ENCODE data around the gene CGNL1. TPM values are rescaled to one million over a fixed set of nuclear protein-coding genes. Genes with fewer than 3 reads are reported as not detected.
A peak's percentile ranks its signal among the peaks of the same experiment; 100 is the strongest.

CGNL1 gene
- total RNA-seq, 6 donors from 2014 or later: 40.1 to 81.8 (median 63.0) TPM

- DNase-seq: peak; percentile 46 to 58
- 2% methylated on average over 5 of the region's 5 CpGs for WGBS, 2 donors
- Histone ChIP-seq H3K27ac (no peak overlapping the region), H3K27me3 (no peaks in the 10 kb centered on the region), H3K36me3 (no peaks in the 10 kb centered on the region), H3K4me3 (no peak overlapping the region), H3K4me1 (peaks cover 0 to 11% (median 5%) of the 10 kb centered on the region in 4 donors), H3K9me3 (no peaks in the 10 kb centered on the region)
- peak; percentile 72 to 84 for ATAC-seq (ENCODE audit: low FRiP score in 2 of 2)
- no peak for TF ChIP-seq POLR2A (IDR thresholded peaks at IDR 0.05)
- no peak for TF ChIP-seq EP300 (IDR thresholded peaks at IDR 0.05)
- TF ChIP-seq CTCF (IDR thresholded peaks at IDR 0.05): peak; percentile 45 to 83 (median 72)
- no peak for TF ChIP-seq POLR2AphosphoS5 (IDR thresholded peaks at IDR 0.05)
Measured at GRCh38 chr15:57340682-57341259, 35.5 kb upstream of the CGNL1 start.

- no peak for ATAC-seq (ENCODE audit: low FRiP score in 2 of 2)
- H3K4me3 ChIP-seq: no peak overlapping the region
- no peaks in the 10 kb centered on the region for H3K9me3 ChIP-seq
- no peak overlapping the region for H3K27ac ChIP-seq
- peaks cover 0 to 7% (median 3%) of the 10 kb centered on the region in 4 donors for H3K4me1 ChIP-seq
- H3K36me3 ChIP-seq: no peaks in the 10 kb centered on the region
- WGBS, 2 donors: 90 to 96% methylated on average over 7 of the region's 7 CpGs
- H3K27me3 ChIP-seq: no peaks in the 10 kb centered on the region
- DNase-seq: no peak
- TF ChIP-seq EP300 (IDR thresholded peaks at IDR 0.05): no peak
- no peak for TF ChIP-seq POLR2AphosphoS5 (IDR thresholded peaks at IDR 0.05)
- TF ChIP-seq CTCF (IDR thresholded peaks at IDR 0.05): no peak
- no peak for TF ChIP-seq POLR2A (IDR thresholded peaks at IDR 0.05)
Measured at GRCh38 chr15:57343048-57343447, 33.3 kb upstream of the CGNL1 start.

- no peak for TF ChIP-seq POLR2A (IDR thresholded peaks at IDR 0.05)
- no peak for TF ChIP-seq EP300 (IDR thresholded peaks at IDR 0.05)
- no peak for TF ChIP-seq POLR2AphosphoS5 (IDR thresholded peaks at IDR 0.05)
- no peak for TF ChIP-seq CTCF (IDR thresholded peaks at IDR 0.05)
- H3K36me3 ChIP-seq: no peaks in the 10 kb centered on the region
- no peaks in the 10 kb centered on the region for H3K9me3 ChIP-seq
- no peak overlapping the region for H3K4me3 ChIP-seq
- 81 to 94% methylated on average over 3 to 6 of the region's 6 CpGs for WGBS, 2 donors
- no peaks in the 10 kb centered on the region for H3K27me3 ChIP-seq
- ATAC-seq (ENCODE audit: low FRiP score in 2 of 2) (no peak), DNase-seq (no peak)
- H3K27ac ChIP-seq: no peak overlapping the region
- peaks cover 0 to 6% (median under 1%) of the 10 kb centered on the region in 4 donors for H3K4me1 ChIP-seq
Measured at GRCh38 chr15:57343498-57343897, 32.8 kb upstream of the CGNL1 start.

DNA sequence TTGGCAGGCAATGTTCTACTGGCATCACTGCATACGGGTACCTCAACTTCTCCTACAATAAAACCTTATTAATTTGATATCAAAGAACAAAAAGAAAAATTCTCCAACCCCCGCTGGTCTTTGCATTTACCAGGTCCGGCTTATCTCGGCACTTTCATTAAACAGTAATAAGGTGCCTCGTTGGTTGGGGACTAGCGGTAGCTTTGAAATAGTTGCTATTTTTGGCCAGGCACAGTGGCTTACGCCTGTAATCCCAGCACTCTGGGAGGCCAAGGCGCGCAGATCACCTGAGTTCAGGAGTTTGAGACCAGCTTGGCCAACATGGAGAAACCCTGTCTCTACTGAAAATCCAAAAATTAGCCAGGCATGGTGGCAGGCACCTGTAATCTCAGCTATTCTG lies 32.0 kb upstream of the CGNL1 start:
- Histone ChIP-seq H3K4me1 (peaks cover 0 to 6% (median 0%) of the 10 kb centered on the region in 4 donors), H3K4me3 (no peak overlapping the region), H3K36me3 (no peaks in the 10 kb centered on the region), H3K27me3 (no peaks in the 10 kb centered on the region), H3K27ac (no peak overlapping the region), H3K9me3 (no peaks in the 10 kb centered on the region)
- ATAC-seq (ENCODE audit: low FRiP score in 2 of 2) (no peak), DNase-seq (no peak)
- WGBS, 2 donors: 90 to 91% methylated on average over 9 of the region's 9 CpGs
- no peak for TF ChIP-seq POLR2A (IDR thresholded peaks at IDR 0.05)
- no peak for TF ChIP-seq CTCF (IDR thresholded peaks at IDR 0.05)
- TF ChIP-seq POLR2AphosphoS5 (IDR thresholded peaks at IDR 0.05): no peak
- no peak for TF ChIP-seq EP300 (IDR thresholded peaks at IDR 0.05)

- no peak overlapping the region for H3K27ac ChIP-seq
- H3K27me3 ChIP-seq: no peaks in the 10 kb centered on the region
- WGBS, 2 donors: 67 to 70% methylated on average over 5 of the region's 5 CpGs
- no peaks in the 10 kb centered on the region for H3K9me3 ChIP-seq
- H3K4me3 ChIP-seq: no peak overlapping the region
- no peak for DNase-seq
- H3K4me1 ChIP-seq: peaks cover 0 to 3% (median 0%) of the 10 kb centered on the region in 4 donors
- no peaks in the 10 kb centered on the region for H3K36me3 ChIP-seq
- TF ChIP-seq POLR2AphosphoS5 (IDR thresholded peaks at IDR 0.05) (no peak), CTCF (IDR thresholded peaks at IDR 0.05) (peak in 1 of 6 experiments; percentile 23), EP300 (IDR thresholded peaks at IDR 0.05) (no peak), POLR2A (IDR thresholded peaks at IDR 0.05) (no peak)
- no peak for ATAC-seq (ENCODE audit: low FRiP score in 2 of 2)
Measured at GRCh38 chr15:57345584-57345983, 30.7 kb upstream of the CGNL1 start.

Data from upper lobe of left lung (tissue), 6 donors.